Astrocyte of the cerebellum (primary cell): ENCODE data around the gene ZEB1.
"Not testable (repeated sequence)": the region's sequence is repeated elsewhere in the genome, so short reads cannot be mapped to it uniquely, and the experiment has no call there.

Source experiments
- DNase-seq: peaks from one replicate; pipeline ENCODE4 v3.0.0-alpha.2; 2011; ENCODE audit warnings: low read depth
- H3K4me3 ChIP-seq: 2 replicates; pipeline ENCODE4 v1.5.1; 2011; ENCODE audit warnings: mild to moderate bottlenecking, low read depth, low read length, moderate library complexity
- CTCF ChIP-seq: IDR thresholded peaks from 2 replicates; pipeline ENCODE4 v1.5.1; 2012; ENCODE audit warnings: low read length, low read depth, moderate library complexity, mild to moderate bottlenecking; ENCODE audit errors: missing control alignments
- in situ Hi-C: cut with HindIII; loops from 2 replicates; pipeline ENCODE4 v1.10.0; 2017; ENCODE audit warnings: low sequenced_read_pairs

Gene ZEB1

GRCh38 chr10:31347705-31348104, 28.7 kb downstream of the ZEB1 start:
- in situ Hi-C loops: no loop called here
- H3K4me3 ChIP-seq: no peak overlapping the region
- no peak for DNase-seq
- no peak for TF ChIP-seq CTCF

GRCh38 chr10:31350891-31351290, 31.9 kb downstream of the ZEB1 start:
- in situ Hi-C loops: no loop called here
- no peak for DNase-seq
- TF ChIP-seq CTCF: no peak
- H3K4me3 ChIP-seq: no peak overlapping the region

GRCh38 chr10:31352436-31353226, 33.6 kb downstream of the ZEB1 start:
- in situ Hi-C loops: no loop called here

GRCh38 chr10:31353574-31353973, 34.6 kb downstream of the ZEB1 start:
- in situ Hi-C loops: no loop called here
- DNase-seq: peak; percentile 44

More at GRCh38 chr10:31352436-31353226, 33.6 kb downstream of the ZEB1 start:
- H3K4me3 ChIP-seq: no peak overlapping the region
- DNase-seq: no peak
- TF ChIP-seq CTCF: no peak

GRCh38 chr10:31358688-31359330, 39.8 kb downstream of the ZEB1 start:
- in situ Hi-C loops: no loop called here
- no peak for DNase-seq
- TF ChIP-seq CTCF: no peak
- H3K4me3 ChIP-seq: no peak overlapping the region

More at GRCh38 chr10:31353574-31353973, 34.6 kb downstream of the ZEB1 start:
- H3K4me3 ChIP-seq: no peak overlapping the region
- TF ChIP-seq CTCF: no peak

GRCh38 chr10:31359979-31360378, 41.0 kb downstream of the ZEB1 start:
- no peak overlapping the region for H3K4me3 ChIP-seq
- DNase-seq: no peak
- TF ChIP-seq CTCF: no peak
- in situ Hi-C loops: no loop called here

GRCh38 chr10:31361475-31361874, 42.5 kb downstream of the ZEB1 start:
- in situ Hi-C loops, H3K4me3 ChIP-seq, DNase-seq: not testable (repeated sequence)
